GM19035 (cell line): Measurements from ENCODE around the gene PAX9.

ENCODE experiments used
- ATAC-seq: cut with Tn5 transposase; IDR thresholded peaks from one replicate; pipeline ENCODE4 v1.9.1; 2021; ENCODE audit not compliant: unreplicated experiment

PAX9 gene

GRCh38 chr14:36661506-36662257 is at the start of gene PAX9:
Gene PAX9, plus strand, starts transcription at chr14:36661860. Its CDS starts 230 bp downstream, at chr14:36662090.
- peak; percentile 89 for ATAC-seq

DNA sequence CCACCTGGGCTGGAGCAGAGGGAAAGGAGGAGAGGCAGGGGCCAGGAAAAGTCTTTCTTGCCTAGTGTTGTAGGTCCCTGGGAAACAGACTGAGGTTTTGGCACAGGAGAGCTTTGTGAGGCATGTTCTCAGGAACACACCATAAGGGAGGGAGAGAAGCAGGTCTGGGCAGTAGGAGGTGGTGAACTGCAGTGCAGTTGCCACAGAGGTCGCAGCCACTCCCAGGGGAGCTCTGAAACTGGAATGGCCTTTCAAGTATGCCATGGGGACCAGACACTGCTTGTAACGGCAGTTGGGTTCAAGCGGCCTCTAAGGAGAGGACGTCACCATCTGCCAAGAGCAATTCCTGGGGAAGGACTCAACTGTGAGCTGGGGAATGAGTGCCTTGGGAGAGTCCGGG is 43.8 kb upstream of the PAX9 start:
- no peak for ATAC-seq

- ATAC-seq, result no peak
Observed at GRCh38 chr14:36618641-36619040, 43.0 kb upstream of the PAX9 start.

DNA sequence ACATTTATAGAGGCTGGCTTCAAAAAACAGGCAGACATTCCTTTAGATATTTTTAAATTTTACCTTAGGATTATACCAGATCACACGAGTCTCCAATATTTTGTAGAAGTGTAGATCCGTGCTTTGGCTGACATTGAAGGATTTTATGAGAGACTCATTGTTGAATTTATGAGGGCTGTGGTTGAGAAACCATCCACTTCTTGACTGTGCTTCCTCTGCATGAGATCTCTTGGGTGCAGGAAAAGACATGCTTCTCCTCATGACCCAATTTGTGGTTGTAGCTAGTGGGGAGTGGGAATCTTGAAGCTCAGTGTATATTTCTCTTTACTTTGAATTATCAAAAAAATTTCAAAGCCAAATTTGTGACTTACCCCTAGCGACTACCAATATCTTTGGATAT is 42.5 kb upstream of the PAX9 start:
- no peak for ATAC-seq

GRCh38 chr14:36619853-36620252 is 41.8 kb upstream of the PAX9 start:
- no peak for ATAC-seq

GRCh38 chr14:36625014-36625413 is 36.6 kb upstream of the PAX9 start:
- ATAC-seq, result no peak

DNA sequence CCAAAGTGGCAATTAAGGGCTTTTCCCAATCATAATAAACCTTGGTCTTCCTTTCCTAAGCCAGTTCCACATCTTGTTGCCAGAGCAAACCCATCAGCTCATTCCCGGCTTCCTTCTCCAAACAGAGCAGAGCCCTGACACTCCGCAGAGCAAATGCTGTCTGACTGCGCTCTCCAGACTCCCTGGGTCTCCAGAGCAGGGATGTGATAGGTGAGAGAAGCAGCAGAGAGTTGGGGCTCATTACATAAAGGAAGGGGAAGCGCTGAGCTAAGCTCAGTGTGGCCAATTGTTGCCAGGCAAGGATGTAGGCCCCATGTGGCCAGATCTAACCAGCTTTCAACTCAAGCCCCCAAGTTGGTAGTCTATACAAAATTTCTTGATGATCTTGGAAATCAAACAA is 36.2 kb upstream of the PAX9 start:
- no peak for ATAC-seq

DNA sequence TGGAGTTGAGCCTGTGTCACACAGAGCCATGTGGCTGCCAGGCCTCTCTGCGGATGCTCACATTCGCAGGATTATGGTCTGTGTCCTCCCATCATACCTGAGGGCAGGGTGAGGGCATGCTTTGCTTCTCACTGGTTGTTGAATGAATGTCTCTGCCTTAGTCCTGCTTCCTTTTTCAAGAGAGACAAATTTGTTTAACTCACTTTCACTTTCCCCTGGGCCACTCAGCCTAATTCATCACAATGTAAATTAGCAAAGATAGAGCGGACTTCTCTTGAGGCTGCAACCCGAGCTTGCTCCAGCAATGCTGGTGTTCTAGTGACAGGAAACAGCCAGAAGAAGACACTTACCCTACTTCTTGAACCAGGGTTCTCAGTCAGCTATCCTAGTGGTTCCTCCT is 35.5 kb upstream of the PAX9 start:
- peak; percentile 59 for ATAC-seq

DNA sequence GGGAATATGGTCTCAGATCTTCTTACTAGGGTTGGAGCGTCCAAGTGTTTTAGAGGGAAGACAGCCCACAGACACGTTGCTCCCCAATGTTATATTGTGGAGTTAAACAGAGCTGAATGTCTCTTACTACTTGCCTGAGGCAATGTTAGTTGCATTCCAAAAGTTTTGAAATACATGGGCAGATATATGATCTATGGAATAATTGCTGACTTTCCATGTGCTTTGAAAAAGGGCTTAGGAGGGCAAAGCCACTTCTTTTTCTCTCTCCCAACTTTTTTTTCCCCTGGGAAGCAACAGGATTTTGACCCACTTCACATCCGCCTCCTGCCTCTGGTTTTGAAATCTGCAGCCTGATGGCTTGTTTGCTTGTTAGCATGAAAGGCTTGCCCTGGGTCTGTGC is 33.7 kb upstream of the PAX9 start:
- ATAC-seq, result no peak

DNA sequence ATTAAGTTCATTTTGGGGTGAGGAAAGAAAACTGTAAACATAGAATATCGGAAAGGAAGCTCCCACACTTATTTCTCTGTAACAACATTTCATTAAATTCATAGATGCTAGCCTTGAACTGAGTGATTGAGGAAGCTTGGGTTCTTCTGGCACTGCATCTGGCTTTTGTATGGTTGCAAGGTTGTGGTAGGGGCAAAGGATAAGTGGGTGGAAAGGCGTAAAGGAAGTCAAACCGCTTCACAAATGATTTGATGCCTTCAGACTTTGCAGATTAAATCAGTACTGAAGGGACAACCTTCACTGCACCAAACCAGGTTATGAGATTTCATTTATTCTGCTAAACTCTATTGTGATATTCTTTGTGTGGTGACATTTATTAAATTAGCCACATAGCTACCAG is 28.1 kb upstream of the PAX9 start:
- no peak for ATAC-seq

- ATAC-seq, result no peak
Observed at GRCh38 chr14:36646664-36647416, 14.8 kb upstream of the PAX9 start.

- ATAC-seq, result no peak
Observed at GRCh38 chr14:36647417-36647823, 14.2 kb upstream of the PAX9 start.

- ATAC-seq, result no peak
Observed at GRCh38 chr14:36647824-36648753, 13.6 kb upstream of the PAX9 start.

- no peak for ATAC-seq
Observed at GRCh38 chr14:36649872-36650650, 11.6 kb upstream of the PAX9 start.

GRCh38 chr14:36652542-36653201 is 9.0 kb upstream of the PAX9 start:
- ATAC-seq, result no peak

DNA sequence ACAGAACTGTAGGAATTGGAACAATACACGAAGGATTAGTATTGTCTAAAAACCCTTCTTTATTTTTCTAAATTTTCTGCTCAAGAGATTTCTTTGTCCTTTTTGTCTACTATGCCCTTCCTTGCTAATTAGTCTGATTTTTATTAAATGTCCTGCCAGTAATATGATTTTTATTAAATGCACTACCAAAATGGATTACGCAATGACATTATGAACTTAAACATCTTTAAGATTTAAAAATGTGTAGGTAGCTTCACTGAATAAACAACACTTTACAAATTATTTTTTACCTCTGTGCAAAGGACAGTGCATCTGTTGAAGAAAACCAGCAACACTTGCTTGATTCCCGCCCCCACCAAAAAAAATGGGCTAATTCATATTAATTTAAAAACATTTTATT is 8.2 kb upstream of the PAX9 start:
- no peak for ATAC-seq

DNA sequence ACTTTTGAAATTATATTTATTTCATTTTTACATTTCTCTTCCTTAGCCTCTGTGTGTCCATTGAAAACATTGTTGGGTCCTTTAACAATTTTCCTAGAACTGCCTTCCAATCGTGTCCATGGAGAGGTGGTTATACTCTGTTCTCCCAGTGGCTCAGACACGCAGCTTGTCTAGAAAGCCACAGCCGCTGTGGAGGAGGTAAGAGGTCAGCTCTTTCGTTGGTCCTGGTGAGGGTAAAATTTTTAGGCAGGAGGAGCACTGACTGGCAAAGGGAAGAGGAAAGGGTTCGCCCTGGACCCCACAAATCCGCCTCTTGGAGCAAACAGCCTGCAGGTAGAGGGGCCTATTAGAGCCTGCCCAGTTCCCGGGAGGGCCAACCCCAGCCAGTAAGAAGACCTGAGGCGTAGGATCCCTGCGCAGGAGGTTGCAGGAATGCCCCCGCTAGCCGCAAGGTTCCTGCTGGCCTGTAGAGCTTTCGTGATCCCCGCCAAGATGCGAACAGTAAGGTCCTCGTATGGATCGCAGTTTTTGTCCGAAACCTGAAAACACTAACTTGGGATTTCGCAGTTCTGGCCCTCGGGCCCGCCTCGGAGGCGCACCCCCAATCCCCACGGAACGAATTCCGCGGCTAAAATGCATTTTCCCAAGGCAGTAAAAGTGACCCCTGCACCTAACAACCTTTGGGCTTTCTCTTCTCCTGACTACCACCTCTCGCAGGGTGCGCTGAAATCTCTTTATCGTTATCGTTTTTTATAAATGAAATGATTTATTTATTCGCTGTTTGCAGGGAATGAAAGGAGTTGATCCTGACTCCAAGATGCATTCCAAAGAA is 7.5 kb upstream of the PAX9 start:
- ATAC-seq, result no peak

DNA sequence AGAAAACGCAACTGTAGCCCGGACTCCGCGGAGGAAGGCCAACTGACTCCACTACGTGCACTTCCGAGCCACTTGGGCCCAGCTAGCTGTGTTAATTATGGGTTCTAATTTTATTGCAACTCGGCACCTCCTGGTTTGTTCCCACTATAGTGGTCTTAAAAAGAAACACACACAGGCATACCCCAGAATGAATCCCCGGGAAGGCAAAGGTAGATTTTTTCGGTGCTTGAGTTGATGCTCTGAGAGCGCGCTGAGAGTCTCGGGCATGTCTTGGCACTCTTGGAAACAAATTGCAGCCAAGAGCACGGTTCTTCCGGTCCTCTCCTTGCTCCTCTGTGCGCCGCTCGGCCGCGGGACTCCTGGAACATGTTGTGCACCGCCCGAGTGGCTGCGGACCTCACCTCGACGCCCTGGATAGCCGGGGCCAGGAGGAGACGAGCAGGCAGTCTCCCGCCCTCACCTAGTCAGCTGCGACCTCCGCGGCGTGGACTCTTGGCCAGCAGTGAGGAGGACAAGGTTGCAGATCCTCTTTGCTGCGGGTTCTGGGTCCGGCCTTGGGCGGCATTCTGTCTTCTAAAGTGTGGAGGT is 6.8 kb upstream of the PAX9 start:
- no peak for ATAC-seq

- ATAC-seq, result no peak
Observed at GRCh38 chr14:36655571-36655962, 6.1 kb upstream of the PAX9 start.
